PC-3 (cell line): ENCODE data around the gene MICALL1. TPM values are rescaled to one million over a fixed set of nuclear protein-coding genes. Genes with fewer than 3 reads are reported as not detected.

ENCODE experiments used
- ATAC-seq: fragments of 200-7000 bp; cut with Tn5 transposase; 2 replicates; pipeline ENCODE4 v1.9.1; 2020; ENCODE audit warnings: mild to moderate bottlenecking, moderate library complexity
- BruUV-seq: library from RNA; stranded (reverse); fragments of 400-500 nt; replicated peaks from 2 replicates; lab custom pipeline; 2021; lab: Mats Ljungman, UMichigan
- CTCF ChIA-PET: fragments of 300-600 bp; sonication (Branson Sonifier 250); formaldehyde crosslinking; loops from one replicate; lab custom pipeline; 2022; ENCODE audit warnings: antibody characterized with exemption; lab: Charles Lee
- POLR2A ChIA-PET: fragments of 300-600 bp; sonication (Branson Sonifier 250); formaldehyde crosslinking; loops from one replicate; lab custom pipeline; 2022; ENCODE audit warnings: antibody characterized with exemption; ENCODE audit not compliant: unreplicated experiment; lab: Charles Lee
- DNase-seq: peaks from one replicate; pipeline ENCODE4 v3.0.0-alpha.2; 2015
- H2AFZ ChIP-seq: fragments of 300-600 bp; sonication (generic); 2 replicates; pipeline ENCODE4 v1.6.0; 2016; ENCODE audit warnings: antibody characterized with exemption, low read length
- H3F3A ChIP-seq: fragments of 300-600 bp; sonication (generic); one replicate; pipeline ENCODE4 v1.6.0; 2017; ENCODE audit warnings: antibody characterized with exemption, low read length, control low read depth, mild to moderate bottlenecking; ENCODE audit not compliant: unreplicated experiment
- H3K27ac ChIP-seq: fragments of 300-600 bp; sonication (generic); 2 replicates; pipeline ENCODE4 v1.5.1; 2016; ENCODE audit warnings: mild to moderate bottlenecking, low read length
- H3K27me3 ChIP-seq: fragments of 300-600 bp; sonication (generic); 2 replicates; pipeline ENCODE4 v1.6.1; 2016; ENCODE audit warnings: low read length, mixed read lengths
- H3K36me3 ChIP-seq: fragments of 300-600 bp; sonication (generic); 2 replicates; pipeline ENCODE4 v1.6.1; 2016; ENCODE audit warnings: low read depth, mixed run types, low read length, mixed read lengths
- H3K4me1 ChIP-seq: fragments of 300-600 bp; sonication (generic); 2 replicates; pipeline ENCODE4 v1.5.1; 2016; ENCODE audit warnings: low read length; ENCODE audit not compliant: insufficient read depth
- H3K4me2 ChIP-seq: fragments of 300-600 bp; sonication (generic); 2 replicates; pipeline ENCODE4 v1.6.0; 2016; ENCODE audit warnings: low read length
- H3K4me3 ChIP-seq: fragments of 300-600 bp; sonication (generic); 2 replicates; pipeline ENCODE4 v1.5.1; 2016; ENCODE audit warnings: mild to moderate bottlenecking, low read length, mixed read lengths
- H3K79me2 ChIP-seq: fragments of 300-600 bp; sonication (generic); 2 replicates; pipeline ENCODE4 v1.6.1; 2017; ENCODE audit warnings: low read length, mixed read lengths
- H3K9ac ChIP-seq: fragments of 300-600 bp; sonication (generic); 2 replicates; pipeline ENCODE4 v1.6.0; 2016; ENCODE audit warnings: mild to moderate bottlenecking, low read length
- H3K9me2 ChIP-seq: fragments of 300-600 bp; sonication (generic); replicated peaks from 2 replicates; pipeline ENCODE4 v1.6.1; 2016; ENCODE audit warnings: mixed run types, low read length, mixed read lengths
- H3K9me3 ChIP-seq: fragments of 300-600 bp; sonication (generic); 2 replicates; pipeline ENCODE4 v1.6.1; 2016; ENCODE audit warnings: low read length, mixed read lengths
- H4K20me1 ChIP-seq: fragments of 300-600 bp; sonication (generic); 2 replicates; pipeline ENCODE4 v1.6.1; 2016; ENCODE audit warnings: low read length, mixed read lengths
- CTCF ChIP-seq: fragments of 300-600 bp; sonication (generic); conservative IDR thresholded peaks from 2 replicates; pipeline ENCODE4 v1.5.1; 2017; ENCODE audit warnings: antibody characterized with exemption, low read depth, mild to moderate bottlenecking, low read length
- EZH2 ChIP-seq: fragments of 300-600 bp; sonication (generic); IDR thresholded peaks from one replicate; pipeline ENCODE4 v1.6.1; 2017; ENCODE audit warnings: antibody characterized with exemption, mild to moderate bottlenecking, low read length; ENCODE audit not compliant: unreplicated experiment
- EZH2phosphoT487 ChIP-seq: fragments of 300-600 bp; sonication (generic); IDR thresholded peaks from 2 replicates; pipeline ENCODE4 v1.6.1; 2018; ENCODE audit warnings: mild to moderate bottlenecking, antibody characterized with exemption, low read length, borderline replicate concordance
- intact Hi-C: fragments of 100-400 bp; cut with micrococcal nuclease; formaldehyde crosslinking; loops from 2 replicates; pipeline ENCODE4 v1.9.0; 2023
- total RNA-seq: library from RNA; depleted of rRNA; stranded (reverse); fragments of >200 nt; gene quantifications from 2 replicates; pipeline ENCODE4 v1.2.3, GENCODE V29; 2014

The MICALL1 gene
- total RNA-seq, 1 experiment from 2014 or later: 20.1 TPM

- Histone ChIP-seq H3K4me2 (no peak overlapping the region), H3K9me2 (no peaks in the 10 kb centered on the region), H3K4me3 (no peak overlapping the region), H4K20me1 (no peaks in the 10 kb centered on the region), H3K9me3 (no peaks in the 10 kb centered on the region), H3K36me3 (peaks cover 54% of the 10 kb centered on the region), H3K9ac (no peak overlapping the region), H3K79me2 (0 out of 2 replicates have a peak, but pooled peaks cover 5% of the 10 kb centered on the region), H3K27me3 (no peaks in the 10 kb centered on the region), H3F3A (no peaks in the 10 kb centered on the region), H3K27ac (no peak overlapping the region), H3K4me1 (no peaks in the 10 kb centered on the region), H2AFZ (no peak overlapping the region)
- ATAC-seq: no peak
- ChIA-PET POLR2A (no interaction called here), CTCF (interaction anchor here (0.5 to 1.0 kb wide), 5 partner anchors 13 to 168 kb away, joined by 3 to 5 read pairs (median 4); partner anchors contain the start of gene ANKRD54)
- no peak for DNase-seq
- intact Hi-C loops: loop anchor here (1.0 kb wide), 1 partner anchor 45 kb away; no protein-coding TSS in a partner anchor
- no TSS peak for BruUV-seq
- TF ChIP-seq CTCF: no peak
- TF ChIP-seq EZH2: no peak
- no peak for TF ChIP-seq EZH2phosphoT487
Measured at GRCh38 chr22:37862570-37863325, 43.3 kb upstream of the MICALL1 start.

- POLR2A ChIA-PET: no interaction called here
- Histone ChIP-seq H3K9me3 (no peaks in the 10 kb centered on the region), H2AFZ (no peak overlapping the region), H3K4me3 (no peak overlapping the region), H4K20me1 (no peaks in the 10 kb centered on the region), H3K27ac (no peak overlapping the region), H3K4me1 (no peaks in the 10 kb centered on the region), H3F3A (no peaks in the 10 kb centered on the region), H3K9me2 (no peaks in the 10 kb centered on the region), H3K36me3 (peaks cover 53% of the 10 kb centered on the region), H3K9ac (no peak overlapping the region), H3K4me2 (no peak overlapping the region), H3K79me2 (0 out of 2 replicates have a peak, but pooled peaks cover 5% of the 10 kb centered on the region), H3K27me3 (no peaks in the 10 kb centered on the region)
- no peak for TF ChIP-seq EZH2phosphoT487
- TF ChIP-seq CTCF: no peak
- TF ChIP-seq EZH2: no peak
- DNase-seq (no peak), ATAC-seq (no peak)
- CTCF ChIA-PET: interaction anchor here (0.7 kb wide), 1 partner anchor 39 kb away, joined by 3 read pairs; no protein-coding TSS in a partner anchor
- intact Hi-C loops: no loop called here
- BruUV-seq: no TSS peak
Measured at GRCh38 chr22:37865510-37865909, 40.6 kb upstream of the MICALL1 start.

GRCh38 chr22:37870273-37870672 lies 35.8 kb upstream of the MICALL1 start:
- Histone ChIP-seq H3K27me3 (no peaks in the 10 kb centered on the region), H4K20me1 (no peaks in the 10 kb centered on the region), H3K9ac (no peak overlapping the region), H3K4me3 (no peak overlapping the region), H3K9me2 (no peaks in the 10 kb centered on the region), H2AFZ (no peak overlapping the region), H3K4me2 (no peak overlapping the region), H3K27ac (no peak overlapping the region), H3K79me2 (0 out of 2 replicates have a peak, but pooled peaks cover 5% of the 10 kb centered on the region), H3K9me3 (no peaks in the 10 kb centered on the region), H3K4me1 (no peaks in the 10 kb centered on the region), H3F3A (no peaks in the 10 kb centered on the region), H3K36me3 (peaks cover 52% of the 10 kb centered on the region)
- intact Hi-C loops: no loop called here
- TF ChIP-seq CTCF (no peak), EZH2phosphoT487 (no peak), EZH2 (no peak)
- no peak for DNase-seq
- no TSS peak for BruUV-seq
- ChIA-PET CTCF (no interaction called here), POLR2A (no interaction called here)
- no peak for ATAC-seq
